ENCODE data around the gene KIAA1549. TPM values are rescaled to one million over a fixed set of nuclear protein-coding genes. Genes with fewer than 3 reads are reported as not detected.

Gene KIAA1549
- total and polyA plus RNA-seq, 4 donors, result 0.13 to 0.89 (median 0.42) TPM

DNA sequence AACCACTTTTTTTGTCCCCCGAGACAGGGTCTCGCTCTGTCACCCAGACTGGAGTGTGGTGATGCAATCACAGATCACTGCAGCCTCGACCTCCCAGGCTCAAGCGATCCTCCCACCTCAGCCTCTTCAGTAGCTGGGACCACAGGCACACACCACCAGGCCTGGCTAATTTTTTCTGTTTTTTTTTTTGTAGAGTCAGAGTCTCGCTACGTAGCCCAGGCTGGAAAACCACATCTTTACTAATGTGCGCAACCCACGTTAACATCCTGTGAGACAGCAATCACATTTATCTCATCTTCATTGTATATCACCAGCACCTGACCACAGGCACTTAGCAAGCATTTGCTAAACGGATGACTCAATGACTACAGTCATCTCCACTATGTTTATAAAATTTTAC lies 105.4 kb downstream of the KIAA1549 start:
- no peak for DNase-seq (ENCODE audit: low spot score)
- WGBS, result 85% methylated on average over 9 of the region's 9 CpGs
- no peaks in the 10 kb centered on the region for H3K4me1 ChIP-seq (ENCODE audit: control insufficient read depth in 4 of 4, insufficient read depth in 4 of 4, low read length in 3 of 4)
- no peaks in the 10 kb centered on the region for H3K27me3 ChIP-seq (ENCODE audit: control insufficient read depth in 4 of 4, insufficient read depth in 4 of 4, low read length in 3 of 4)
- no peaks in the 10 kb centered on the region for H3K9me3 ChIP-seq (ENCODE audit: control insufficient read depth in 4 of 4, low read length in 3 of 4)
- TF ChIP-seq YY1 (IDR thresholded peaks at IDR 0.05) (no peak), RXRA (IDR thresholded peaks at IDR 0.05) (no peak)
- no peak overlapping the region for H3K27ac ChIP-seq (ENCODE audit: low read depth in 1 of 2, low read length in 2 of 2)
- H3K9ac ChIP-seq (ENCODE audit: low read depth in 1 of 2, low read length in 2 of 2), result no peak overlapping the region
- H3K4me3 ChIP-seq (ENCODE audit: low read depth in 1 of 3, low read length in 3 of 3), result no peak overlapping the region
- no peaks in the 10 kb centered on the region for H3K36me3 ChIP-seq (ENCODE audit: control insufficient read depth in 4 of 4, insufficient read depth in 3 of 4, low read depth in 1 of 4, low read length in 3 of 4)

DNA sequence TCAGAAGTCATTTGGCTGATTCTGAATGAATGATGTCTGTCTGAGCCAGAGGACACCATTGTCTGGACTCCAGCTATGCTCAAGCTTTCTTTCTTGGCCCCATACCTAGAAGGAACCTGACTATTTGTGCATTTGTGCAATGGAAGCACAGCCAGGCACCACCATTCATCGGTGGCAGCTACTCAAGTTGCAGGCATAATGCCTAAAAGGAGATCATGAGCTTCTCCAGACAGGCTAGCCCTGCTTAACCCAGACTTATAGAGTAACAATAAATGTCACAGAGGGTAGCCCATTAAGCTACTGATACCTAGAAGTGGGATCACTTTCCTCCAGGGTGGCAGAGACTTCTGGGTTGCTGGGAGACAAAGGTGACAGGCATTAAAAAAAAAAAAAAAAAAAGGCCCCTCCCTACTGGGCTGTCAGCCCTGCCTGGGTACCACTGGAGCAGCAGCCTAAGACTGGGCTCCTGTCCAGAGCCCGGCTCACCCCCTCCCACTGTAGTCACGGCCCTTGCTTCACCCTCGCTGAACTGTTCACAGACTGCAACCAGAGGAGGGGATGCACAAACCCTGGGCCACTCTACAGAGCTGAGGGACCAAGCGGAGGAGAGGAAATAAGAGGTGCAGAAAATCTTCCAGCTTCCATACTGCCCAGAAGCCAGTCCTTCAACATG lies 107.8 kb downstream of the KIAA1549 start:
- Histone ChIP-seq H3K36me3 (ENCODE audit: control insufficient read depth in 4 of 4, insufficient read depth in 3 of 4, low read depth in 1 of 4, low read length in 3 of 4) (no peaks in the 10 kb centered on the region), H3K9ac (ENCODE audit: low read depth in 1 of 2, low read length in 2 of 2) (no peak overlapping the region), H3K4me3 (ENCODE audit: low read depth in 1 of 3, low read length in 3 of 3) (no peak overlapping the region), H3K4me1 (ENCODE audit: control insufficient read depth in 4 of 4, insufficient read depth in 4 of 4, low read length in 3 of 4) (no peaks in the 10 kb centered on the region), H3K27ac (ENCODE audit: low read depth in 1 of 2, low read length in 2 of 2) (no peak overlapping the region), H3K27me3 (ENCODE audit: control insufficient read depth in 4 of 4, insufficient read depth in 4 of 4, low read length in 3 of 4) (no peaks in the 10 kb centered on the region), H3K9me3 (ENCODE audit: control insufficient read depth in 4 of 4, low read length in 3 of 4) (no peaks in the 10 kb centered on the region)
- TF ChIP-seq FOXA2 (IDR thresholded peaks at IDR 0.05) (no peak), ZBTB33 (IDR thresholded peaks at IDR 0.05) (no peak), HNF4A (conservative IDR thresholded peaks at IDR 0.05) (no peak), EGR1 (IDR thresholded peaks at IDR 0.05; ENCODE audit: low read depth in 2 of 2) (no peak), GABPA (IDR thresholded peaks at IDR 0.05 in 1 of 2, conservative IDR thresholded peaks at IDR 0.05 in 1 of 2) (no peak), TAF1 (conservative IDR thresholded peaks at IDR 0.05) (no peak), NR2F2 (IDR thresholded peaks at IDR 0.05) (no peak), FOXA1 (IDR thresholded peaks at IDR 0.05) (no peak), HNF4G (IDR thresholded peaks at IDR 0.05) (no peak), SP1 (IDR thresholded peaks at IDR 0.05) (no peak), CTCF (IDR thresholded peaks at IDR 0.05; ENCODE audit: low read depth, low read length, missing input control) (no peak), MAX (IDR thresholded peaks at IDR 0.05) (no peak), YY1 (IDR thresholded peaks at IDR 0.05) (no peak), JUND (IDR thresholded peaks at IDR 0.05) (no peak)
- TF ChIP-seq, protein P1, sequence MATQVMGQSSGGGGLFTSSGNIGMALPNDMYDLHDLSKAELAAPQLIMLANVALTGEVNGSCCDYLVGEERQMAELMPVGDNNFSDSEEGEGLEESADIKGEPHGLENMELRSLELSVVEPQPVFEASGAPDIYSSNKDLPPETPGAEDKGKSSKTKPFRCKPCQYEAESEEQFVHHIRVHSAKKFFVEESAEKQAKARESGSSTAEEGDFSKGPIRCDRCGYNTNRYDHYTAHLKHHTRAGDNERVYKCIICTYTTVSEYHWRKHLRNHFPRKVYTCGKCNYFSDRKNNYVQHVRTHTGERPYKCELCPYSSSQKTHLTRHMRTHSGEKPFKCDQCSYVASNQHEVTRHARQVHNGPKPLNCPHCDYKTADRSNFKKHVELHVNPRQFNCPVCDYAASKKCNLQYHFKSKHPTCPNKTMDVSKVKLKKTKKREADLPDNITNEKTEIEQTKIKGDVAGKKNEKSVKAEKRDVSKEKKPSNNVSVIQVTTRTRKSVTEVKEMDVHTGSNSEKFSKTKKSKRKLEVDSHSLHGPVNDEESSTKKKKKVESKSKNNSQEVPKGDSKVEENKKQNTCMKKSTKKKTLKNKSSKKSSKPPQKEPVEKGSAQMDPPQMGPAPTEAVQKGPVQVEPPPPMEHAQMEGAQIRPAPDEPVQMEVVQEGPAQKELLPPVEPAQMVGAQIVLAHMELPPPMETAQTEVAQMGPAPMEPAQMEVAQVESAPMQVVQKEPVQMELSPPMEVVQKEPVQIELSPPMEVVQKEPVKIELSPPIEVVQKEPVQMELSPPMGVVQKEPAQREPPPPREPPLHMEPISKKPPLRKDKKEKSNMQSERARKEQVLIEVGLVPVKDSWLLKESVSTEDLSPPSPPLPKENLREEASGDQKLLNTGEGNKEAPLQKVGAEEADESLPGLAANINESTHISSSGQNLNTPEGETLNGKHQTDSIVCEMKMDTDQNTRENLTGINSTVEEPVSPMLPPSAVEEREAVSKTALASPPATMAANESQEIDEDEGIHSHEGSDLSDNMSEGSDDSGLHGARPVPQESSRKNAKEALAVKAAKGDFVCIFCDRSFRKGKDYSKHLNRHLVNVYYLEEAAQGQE (IDR thresholded peaks at IDR 0.05), result no peak
- no peak for DNase-seq (ENCODE audit: low spot score)
- whole genome bisulfite sequencing, result 86% methylated on average over 5 of the region's 5 CpGs
